GM18861 (cell line): ENCODE measurements around the gene DDX5.

Experiments used
- ATAC-seq: cut with Tn5 transposase; IDR thresholded peaks from one replicate; pipeline ENCODE4 v1.9.1; 2021; ENCODE audit not compliant: unreplicated experiment

DDX5 gene

GRCh38 chr17:64506201-64506575, at the start of gene DDX5:
Gene DDX5, minus strand, starts transcription at chr17:64506289. Its CDS starts 170 bp downstream, at chr17:64506119.
- peak; percentile 55 for ATAC-seq

DNA sequence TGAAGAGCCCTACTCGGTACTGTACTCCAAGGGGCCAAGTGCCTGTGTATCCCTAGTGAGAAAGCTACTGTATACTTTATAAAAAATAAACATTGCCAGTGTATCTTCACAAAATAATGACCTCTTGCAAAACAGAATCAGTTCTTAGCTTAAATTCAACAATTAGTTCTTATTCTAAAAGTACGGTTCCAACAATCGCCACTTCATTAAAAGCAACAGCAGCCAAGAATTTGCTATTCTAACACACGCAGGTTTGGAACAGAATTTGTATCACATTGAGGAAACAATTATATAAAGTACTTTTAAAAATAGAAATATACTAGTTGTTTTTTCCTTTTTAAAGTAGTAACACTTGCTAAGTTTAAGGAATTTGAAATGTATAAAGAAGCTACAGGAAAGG, 49.2 kb upstream of the DDX5 start:
- no peak for ATAC-seq

GRCh38 chr17:64554028-64554637, 48.0 kb upstream of the DDX5 start:
- ATAC-seq = no peak

DNA sequence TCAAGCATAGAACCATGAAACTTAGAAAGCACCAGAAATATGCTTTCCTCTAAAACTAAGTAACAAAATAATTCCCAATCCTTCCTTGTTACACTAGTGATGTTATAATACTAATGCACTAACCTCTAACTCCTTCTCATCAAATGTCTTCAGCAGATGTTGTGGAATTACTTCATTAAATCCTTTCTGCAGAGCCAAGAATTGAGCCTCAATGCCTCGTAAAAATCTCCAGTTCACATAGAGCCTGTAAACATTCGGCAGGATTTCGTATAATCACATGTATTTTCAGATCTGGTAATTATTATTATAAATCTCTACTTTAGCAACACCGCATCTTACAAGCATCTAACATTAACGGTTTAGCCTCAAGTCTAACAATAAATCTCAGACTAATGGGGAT, 45.4 kb upstream of the DDX5 start:
- no peak for ATAC-seq

DNA sequence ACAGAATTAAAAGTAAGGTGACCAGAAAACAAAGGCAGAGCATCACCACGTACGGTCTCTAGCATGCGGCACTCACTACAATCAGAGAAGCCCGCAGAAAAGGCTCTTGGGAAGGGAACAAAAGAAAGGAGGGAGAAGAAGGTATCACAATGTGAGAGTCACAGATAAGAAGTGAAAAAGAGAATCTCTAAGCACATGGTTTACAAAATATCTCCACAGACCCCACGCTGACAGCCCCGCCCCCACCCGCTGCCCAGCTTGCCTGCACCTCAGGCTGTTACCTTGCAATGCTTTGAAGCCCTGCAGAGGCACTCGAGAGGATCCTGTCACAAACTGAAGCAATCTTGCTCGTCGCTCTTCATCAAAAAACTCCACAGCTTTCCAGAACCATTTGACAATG, 41.2 kb upstream of the DDX5 start:
- no peak for ATAC-seq

DNA sequence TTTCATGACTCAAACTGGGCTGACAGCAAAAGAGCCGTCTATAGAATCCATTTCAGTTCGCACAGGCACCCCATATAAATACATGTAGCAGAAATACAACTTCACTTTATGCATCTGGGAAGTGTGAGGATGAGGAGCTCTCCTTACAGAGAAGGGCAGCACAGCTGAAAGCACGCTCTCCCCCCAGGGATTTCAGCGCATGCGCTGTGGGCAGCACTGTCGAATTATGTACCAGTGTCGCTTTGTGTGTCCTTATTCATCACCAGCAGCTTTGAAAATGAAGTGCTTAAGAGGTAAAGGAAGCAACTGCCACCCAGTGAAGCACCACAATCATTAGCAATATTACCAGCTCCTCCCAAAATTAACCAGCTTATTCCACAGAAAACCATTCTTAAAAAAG, 40.6 kb upstream of the DDX5 start:
- ATAC-seq = no peak

DNA sequence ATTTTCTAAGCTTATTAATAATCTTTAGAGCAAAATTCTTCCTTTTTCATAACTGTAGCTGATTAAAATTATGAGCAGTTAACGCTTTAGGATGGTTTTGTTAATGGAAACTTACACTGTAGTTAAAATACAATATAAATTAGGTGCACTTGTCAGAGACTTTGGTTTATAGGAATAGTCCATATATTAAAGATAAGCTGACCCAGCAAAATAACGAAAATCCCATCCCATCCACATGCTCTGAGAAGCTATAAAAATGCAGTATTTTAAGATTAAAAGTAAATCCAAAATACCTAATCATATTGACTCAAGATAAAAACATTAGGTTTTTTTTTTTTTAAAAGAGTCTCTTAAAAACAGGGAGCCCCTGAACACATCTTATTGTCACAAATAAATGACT, 38.7 kb upstream of the DDX5 start:
- ATAC-seq = no peak

DNA sequence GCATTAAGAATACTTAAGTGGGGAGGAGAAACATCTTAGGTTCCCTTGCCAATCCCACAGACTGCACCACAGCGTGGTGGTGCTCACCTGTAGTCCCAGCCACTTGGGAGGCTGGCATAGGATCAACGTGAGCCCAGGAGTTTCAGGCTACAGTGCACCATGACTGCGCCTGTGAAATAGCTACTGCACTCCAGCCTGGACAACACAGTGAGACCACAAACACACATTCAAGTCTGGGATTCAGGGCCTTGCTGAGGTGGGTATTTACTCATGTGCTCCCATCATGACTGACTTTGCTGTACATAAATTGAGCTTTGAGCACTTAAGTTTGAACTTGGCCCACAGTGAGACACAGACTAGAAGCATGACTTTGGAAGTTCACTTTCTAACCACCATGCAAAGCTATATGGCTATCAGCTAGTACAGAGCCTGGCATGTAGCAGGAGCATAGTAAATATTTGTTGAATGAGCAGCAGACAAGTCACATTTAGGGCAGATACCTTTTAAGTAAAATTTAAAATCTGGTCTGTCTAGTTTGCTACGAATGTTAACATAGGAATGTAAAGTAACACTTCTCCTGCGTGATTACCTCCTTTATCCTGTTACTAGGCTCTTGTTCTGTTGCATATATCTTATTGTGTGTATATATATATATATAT, 34.2 kb upstream of the DDX5 start:
- no peak for ATAC-seq

DNA sequence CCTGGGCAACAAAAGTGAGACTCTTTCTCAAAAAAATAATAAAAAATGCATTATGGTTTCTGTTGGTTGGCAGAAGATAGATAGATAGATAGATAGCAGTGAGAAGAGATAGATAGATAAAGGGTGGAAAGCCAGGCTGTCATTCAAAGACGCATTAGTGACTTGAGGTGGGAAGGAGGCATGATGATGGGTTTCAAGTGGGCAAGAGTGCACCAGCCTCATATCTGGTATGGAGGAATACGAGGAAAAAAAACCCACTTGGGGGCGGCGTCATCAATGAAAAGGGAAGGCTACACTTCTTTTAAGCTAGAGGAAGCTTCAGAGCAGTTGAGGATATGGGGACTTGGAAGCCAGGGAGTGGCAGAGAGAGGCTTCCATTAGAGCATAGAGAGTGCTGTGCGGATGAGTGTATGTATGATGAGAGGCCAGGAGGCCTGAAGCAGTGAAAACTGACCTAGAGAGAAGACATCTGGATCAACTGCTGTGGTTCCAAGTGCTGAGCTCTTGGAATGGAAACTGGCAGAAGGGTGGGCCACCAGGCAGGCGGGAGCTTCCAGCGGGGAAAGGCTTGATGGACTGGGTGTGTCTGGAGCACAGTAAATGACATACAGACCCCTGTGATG, 32.5 kb upstream of the DDX5 start:
- no peak for ATAC-seq

DNA sequence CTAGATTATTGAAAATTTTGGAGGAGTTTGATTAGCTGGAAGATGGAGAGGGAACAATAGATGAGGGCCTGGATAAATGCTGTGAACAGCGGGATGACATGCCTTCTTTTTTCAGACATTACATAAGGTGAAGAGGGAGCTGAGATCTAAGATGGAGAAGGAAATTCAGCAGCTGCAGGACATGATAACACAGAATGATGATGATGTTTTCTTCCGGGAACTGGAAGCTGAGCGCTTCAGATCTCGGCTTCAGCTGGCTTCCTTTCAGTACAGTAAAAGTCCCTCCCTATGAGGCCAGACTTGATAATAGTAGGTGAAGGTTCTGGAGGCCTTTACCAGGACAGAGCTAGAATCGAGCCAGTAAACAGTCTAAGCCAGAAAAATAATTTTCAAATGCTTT, 31.4 kb upstream of the DDX5 start:
- ATAC-seq = no peak

DNA sequence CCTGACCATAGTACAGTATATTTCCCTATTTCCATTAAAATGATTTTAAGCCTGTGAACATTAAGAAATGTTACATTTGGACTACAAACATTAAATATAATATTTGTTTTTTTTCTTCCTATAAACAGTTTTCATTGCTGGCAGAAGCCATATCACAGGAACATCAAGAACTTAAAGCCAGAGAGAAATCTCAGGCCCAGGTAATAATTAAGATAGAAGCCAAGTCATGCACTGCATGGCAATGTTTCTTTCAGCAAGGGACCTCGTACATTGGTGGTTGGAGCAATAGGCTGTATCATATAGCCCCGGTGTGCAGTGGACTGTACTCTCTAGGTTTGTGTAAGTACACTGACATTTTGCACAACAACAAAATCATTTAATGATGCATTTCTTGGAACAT, 30.8 kb upstream of the DDX5 start:
- no peak for ATAC-seq

GRCh38 chr17:64535357-64535756, 29.3 kb upstream of the DDX5 start:
- ATAC-seq = no peak

DNA sequence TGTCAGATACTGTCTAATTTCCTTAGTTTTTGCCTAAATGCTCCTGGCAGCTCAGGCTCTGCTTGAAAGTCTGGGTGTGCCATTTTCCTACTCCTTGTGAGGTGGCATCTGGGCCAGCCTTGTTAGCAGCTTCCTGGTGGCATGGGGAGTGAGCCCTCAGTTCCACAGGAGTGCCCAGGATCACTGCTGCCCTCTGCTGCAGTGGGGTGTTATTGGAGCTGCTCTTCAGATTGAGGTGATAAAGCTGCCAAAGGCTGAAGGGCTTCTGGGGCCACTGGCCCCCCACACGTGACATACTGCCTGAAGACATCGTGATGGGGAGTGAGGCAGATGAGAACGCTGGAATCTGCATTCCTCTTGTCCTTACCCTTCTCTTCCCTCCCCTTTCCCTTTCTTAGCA, 28.1 kb upstream of the DDX5 start:
- no peak for ATAC-seq

DNA sequence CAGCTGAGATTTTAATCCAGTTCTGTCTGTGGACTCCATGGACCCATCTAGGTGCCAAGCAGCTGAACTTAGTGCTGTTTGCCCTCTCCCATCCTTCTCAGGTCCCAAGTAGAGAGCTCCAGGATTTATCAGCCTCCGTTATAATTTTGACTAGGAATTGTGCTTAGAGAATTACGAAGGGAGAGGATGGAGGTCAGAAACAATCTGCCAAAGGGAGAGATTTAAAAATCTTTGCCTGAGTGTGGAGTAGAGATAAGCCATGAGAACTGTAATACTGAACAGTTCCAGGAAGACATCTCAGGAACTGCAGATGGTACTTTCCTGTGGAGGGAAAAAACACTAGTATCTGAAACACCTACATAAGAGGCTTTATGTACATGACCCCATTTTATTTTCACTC, 27.7 kb upstream of the DDX5 start:
- ATAC-seq = no peak

DNA sequence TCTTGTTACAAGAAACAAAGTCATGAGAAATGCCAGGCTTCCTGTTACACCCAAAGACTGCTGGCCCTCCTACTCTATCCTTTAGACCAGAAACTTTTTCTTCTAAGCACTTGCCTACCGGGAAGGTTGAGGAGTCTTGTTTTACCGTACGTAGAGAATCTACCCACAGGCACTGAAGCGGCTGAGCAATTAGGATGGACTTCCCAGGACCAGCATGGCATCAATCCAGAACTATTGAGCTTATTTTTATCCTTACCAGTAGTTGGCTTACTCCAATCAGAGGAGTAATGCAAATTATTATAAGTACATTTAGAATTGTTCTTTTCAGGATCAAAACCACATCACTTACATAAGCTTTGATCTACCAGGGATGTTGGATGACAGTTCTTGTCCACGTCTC, 26.3 kb upstream of the DDX5 start:
- ATAC-seq = no peak

DNA sequence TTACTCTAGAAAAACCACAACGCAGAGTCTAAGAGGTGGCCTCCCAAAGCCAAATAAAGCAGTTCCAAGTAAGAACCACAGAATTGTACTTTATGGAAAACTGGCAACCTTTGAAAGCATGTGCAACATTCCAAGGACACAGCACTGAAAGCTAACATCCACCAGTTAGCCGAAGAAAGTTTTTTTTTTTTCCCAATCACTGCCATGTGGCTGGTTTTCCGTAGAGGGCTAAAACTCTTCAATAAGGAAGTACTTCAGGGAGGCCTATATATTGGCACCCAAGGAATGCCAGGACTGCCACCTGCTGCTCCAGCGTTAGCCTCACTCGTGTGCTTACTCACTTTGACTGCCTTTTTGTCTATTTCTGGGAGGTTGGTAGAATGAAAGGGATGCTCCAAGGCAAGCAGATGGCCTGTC, 25.9 kb upstream of the DDX5 start:
- ATAC-seq = no peak

DNA sequence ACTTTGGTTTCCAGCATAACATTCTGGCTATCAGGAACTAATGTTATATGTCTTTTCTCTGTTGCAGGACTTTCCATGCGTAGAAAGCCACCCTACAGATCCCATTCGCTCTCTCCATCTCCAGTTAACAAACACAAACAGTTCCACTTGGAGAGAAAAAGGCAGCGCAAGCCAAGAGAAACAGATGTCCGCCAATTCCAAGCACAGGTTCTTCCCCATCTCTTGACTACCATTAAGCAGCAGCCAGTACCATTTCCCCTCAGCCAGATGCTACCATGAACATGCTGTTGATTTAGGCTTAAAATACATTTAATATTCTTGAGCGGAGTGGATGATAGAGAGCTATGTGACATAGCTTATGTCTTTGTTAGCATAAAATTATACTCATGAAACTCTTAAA, 23.1 kb upstream of the DDX5 start:
- no peak for ATAC-seq

GRCh38 chr17:64527914-64528313, 21.8 kb upstream of the DDX5 start:
- no peak for ATAC-seq

- ATAC-seq = no peak
Measured at GRCh38 chr17:64520359-64520758, 14.3 kb upstream of the DDX5 start.

DNA sequence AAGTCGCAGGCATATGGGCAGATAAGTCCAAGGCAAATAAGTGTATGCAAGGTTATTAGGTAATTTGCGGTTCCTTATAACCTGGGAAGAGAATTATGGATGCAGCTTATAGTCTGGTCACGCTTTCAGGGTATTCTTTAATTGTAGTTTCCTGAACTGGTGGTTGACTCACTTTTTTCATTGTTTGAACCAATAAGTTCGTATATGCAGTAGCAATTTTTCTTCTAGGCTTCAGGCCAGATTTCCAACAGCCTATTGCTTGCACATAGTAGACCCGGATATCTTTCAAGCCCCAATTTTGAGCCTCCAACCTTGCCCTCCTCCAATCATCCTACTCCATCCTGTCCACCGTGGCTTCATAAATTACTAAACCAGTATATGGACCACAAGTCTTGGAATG, 13.5 kb upstream of the DDX5 start:
- ATAC-seq = no peak

GRCh38 chr17:64515829-64516228, 9.7 kb upstream of the DDX5 start:
- no peak for ATAC-seq

GRCh38 chr17:64515419-64515818, 9.3 kb upstream of the DDX5 start:
- no peak for ATAC-seq

- ATAC-seq = no peak
Measured at GRCh38 chr17:64509179-64509578, 3.1 kb upstream of the DDX5 start.
